ENCODE results near the gene MOB1B. TPM values are rescaled to one million over a fixed set of nuclear protein-coding genes. Genes with fewer than 3 reads are reported as not detected.

The MOB1B gene
- polyA plus RNA-seq, 1 donor from 2014 or later, result 32.9 TPM

GRCh38 chr4:70920592-70920991 lies 18.4 kb downstream of the MOB1B start:
- no peak overlapping the region for H3K27ac ChIP-seq (ENCODE audit: low read length)
- H2AFZ ChIP-seq (ENCODE audit: low read depth, low read length), result no peak overlapping the region
- H3K9ac ChIP-seq (ENCODE audit: low read length), result no peak overlapping the region
- H3K36me3 ChIP-seq (ENCODE audit: insufficient read depth, low read length), result no peaks in the 10 kb centered on the region
- no peak for TF ChIP-seq EZH2 (IDR thresholded peaks at IDR 0.05; ENCODE audit: borderline replicate concordance, insufficient read depth, low read length, poor library complexity, severe bottlenecking)
- no peak for TF ChIP-seq MXI1 (conservative IDR thresholded peaks at IDR 0.05; ENCODE audit: poor library complexity, severe bottlenecking)
- TF ChIP-seq RAD21 (conservative IDR thresholded peaks at IDR 0.05), result no peak
- TF ChIP-seq POLR2AphosphoS5 (IDR thresholded peaks at IDR 0.05), result no peak
- no peak for TF ChIP-seq EP300 (conservative IDR thresholded peaks at IDR 0.05; ENCODE audit: poor library complexity, severe bottlenecking)
- TF ChIP-seq CTCF (IDR thresholded peaks at IDR 0.05; ENCODE audit: poor library complexity, severe bottlenecking), result no peak
- TF ChIP-seq REST (IDR thresholded peaks at IDR 0.05; ENCODE audit: borderline replicate concordance), result no peak
- no peak for TF ChIP-seq TAF1 (IDR thresholded peaks at IDR 0.05; ENCODE audit: low read depth)
- TF ChIP-seq SMC3 (conservative IDR thresholded peaks at IDR 0.05; ENCODE audit: poor library complexity), result no peak
- H3K9me2 ChIP-seq (ENCODE audit: insufficient read depth, low read length), result no peaks in the 10 kb centered on the region
- no peak overlapping the region for H3K4me2 ChIP-seq (ENCODE audit: low read length)
- no peaks in the 10 kb centered on the region for H4K20me1 ChIP-seq (ENCODE audit: insufficient read depth)
- no peaks in the 10 kb centered on the region for H3K27me3 ChIP-seq (ENCODE audit: insufficient read depth, low read depth, low read length)
- no peaks in the 10 kb centered on the region for H3K9me3 ChIP-seq (ENCODE audit: low read length)
- no peak overlapping the region for H3K4me3 ChIP-seq (ENCODE audit: low read length)
- peaks cover 37% of the 10 kb centered on the region for H3K79me2 ChIP-seq (replicated peaks; ENCODE audit: insufficient read depth, low read length)
- no peaks in the 10 kb centered on the region for H3F3A ChIP-seq (ENCODE audit: insufficient read depth, low read length, poor library complexity, severe bottlenecking)

- peaks cover 33% of the 10 kb centered on the region for H3K79me2 ChIP-seq (replicated peaks; ENCODE audit: insufficient read depth, low read length)
- no peak overlapping the region for H3K27ac ChIP-seq (ENCODE audit: low read length)
- H3K27me3 ChIP-seq (ENCODE audit: insufficient read depth, low read depth, low read length), result no peaks in the 10 kb centered on the region
- no peaks in the 10 kb centered on the region for H3K9me2 ChIP-seq (ENCODE audit: insufficient read depth, low read length)
- no peaks in the 10 kb centered on the region for H3K9me3 ChIP-seq (ENCODE audit: low read length)
- no peak overlapping the region for H3K4me3 ChIP-seq (ENCODE audit: low read length)
- H4K20me1 ChIP-seq (ENCODE audit: insufficient read depth), result no peaks in the 10 kb centered on the region
- H3K4me2 ChIP-seq (ENCODE audit: low read length), result no peak overlapping the region
- peaks cover 4% of the 10 kb centered on the region for H3K36me3 ChIP-seq (ENCODE audit: insufficient read depth, low read length)
- H2AFZ ChIP-seq (ENCODE audit: low read depth, low read length), result no peak overlapping the region
- H3F3A ChIP-seq (ENCODE audit: insufficient read depth, low read length, poor library complexity, severe bottlenecking), result no peaks in the 10 kb centered on the region
- H3K9ac ChIP-seq (ENCODE audit: low read length), result no peak overlapping the region
- TF ChIP-seq CTCF (IDR thresholded peaks at IDR 0.05; ENCODE audit: poor library complexity, severe bottlenecking) (no peak), POLR2AphosphoS5 (IDR thresholded peaks at IDR 0.05) (no peak), EZH2 (IDR thresholded peaks at IDR 0.05; ENCODE audit: borderline replicate concordance, insufficient read depth, low read length, poor library complexity, severe bottlenecking) (no peak), REST (IDR thresholded peaks at IDR 0.05; ENCODE audit: borderline replicate concordance) (no peak), RAD21 (conservative IDR thresholded peaks at IDR 0.05) (no peak), SMC3 (conservative IDR thresholded peaks at IDR 0.05; ENCODE audit: poor library complexity) (no peak), MXI1 (conservative IDR thresholded peaks at IDR 0.05; ENCODE audit: poor library complexity, severe bottlenecking) (no peak), TAF1 (IDR thresholded peaks at IDR 0.05; ENCODE audit: low read depth) (no peak), EP300 (conservative IDR thresholded peaks at IDR 0.05; ENCODE audit: poor library complexity, severe bottlenecking) (no peak)
These were observed 23.2 kb downstream of the MOB1B start for GRCh38 chr4:70925418-70925817.

Data from neural cell (in vitro differentiated cells).